HEK293 (cell line): ENCODE measurements around the gene SH3BP2.
A peak's percentile ranks its signal among the peaks of the same experiment; 100 is the strongest.

Experiments used
- CTCF ChIA-PET: fragments of 350-600 bp; formaldehyde crosslinking; extraction: SDS; loops from one replicate; lab custom pipeline; 2021; ENCODE audit warnings: antibody characterized with exemption; lab: Yijun Ruan, JAX
- POLR2A ChIA-PET: fragments of 300-600 bp; formaldehyde crosslinking; extraction: SDS; loops from one replicate; lab custom pipeline; 2020; ENCODE audit warnings: antibody characterized with exemption, inconsistent platforms; lab: Yijun Ruan, JAX
- H3K27ac ChIP-seq: fragments of 200-500 bp; sonication (Bioruptor generic); 2 replicates; pipeline ENCODE4 v1.5.1; 2014; ENCODE audit warnings: low read depth, low read length, control low read depth, inconsistent platforms; ENCODE audit errors: extremely low read depth
- H3K36me3 ChIP-seq, 2 experiments: fragments of 200-500 bp in 1 of 2; sonication (Bioruptor generic) in 1 of 2; 1 replicate in 1 of 2; 2 replicates in 1 of 2; pipeline ENCODE4 v1.5.1; 2014 to 2017; ENCODE audit warnings: inconsistent platforms in 2 of 2, low read length in 2 of 2; ENCODE audit not compliant: control insufficient read depth in 2 of 2, insufficient read depth in 1 of 2
- H3K4me1 ChIP-seq: fragments of 200-500 bp; sonication (Bioruptor generic); 2 replicates; pipeline ENCODE4 v1.5.1; 2014; ENCODE audit warnings: mild to moderate bottlenecking, low read length, inconsistent platforms; ENCODE audit not compliant: control insufficient read depth, insufficient read depth
- H3K4me3 ChIP-seq: 2 replicates; pipeline ENCODE4 v1.5.1; 2011; ENCODE audit warnings: low read depth, mild to moderate bottlenecking, control low read depth, low read length, moderate library complexity
- H3K9me3 ChIP-seq: fragments of 200-500 bp; sonication (Bioruptor generic); 2 replicates; pipeline ENCODE4 v1.5.1; 2014; ENCODE audit warnings: low read depth, low read length, inconsistent platforms; ENCODE audit not compliant: control insufficient read depth, insufficient read depth
- BCL6B ChIP-seq: fragments of 450-650 bp; formaldehyde crosslinking; IDR thresholded peaks from 2 replicates; pipeline ENCODE4 v1.5.1; 2017; ENCODE audit warnings: missing biosample characterization, missing genetic modification characterization
- GLI4 ChIP-seq: fragments of 450-650 bp; formaldehyde crosslinking; IDR thresholded peaks from 2 replicates; pipeline ENCODE4 v1.5.1; 2016; ENCODE audit warnings: missing biosample characterization, missing genetic modification characterization
- KLF1 ChIP-seq: fragments of 450-650 bp; formaldehyde crosslinking; IDR thresholded peaks from 2 replicates; pipeline ENCODE4 v1.5.1; 2016; ENCODE audit warnings: missing biosample characterization, missing genetic modification characterization
- PRDM1 ChIP-seq: fragments of 450-650 bp; formaldehyde crosslinking; IDR thresholded peaks from 2 replicates; pipeline ENCODE4; 2016; ENCODE audit warnings: missing biosample characterization, missing genetic modification characterization
- ZFP3 ChIP-seq: fragments of 450-650 bp; formaldehyde crosslinking; IDR thresholded peaks from 2 replicates; pipeline ENCODE4 v1.5.1; 2016; ENCODE audit warnings: low read depth, missing biosample characterization, missing genetic modification characterization
- ZIC2 ChIP-seq: fragments of 450-650 bp; formaldehyde crosslinking; IDR thresholded peaks from 2 replicates; pipeline ENCODE4 v1.5.1; 2016; ENCODE audit warnings: missing biosample characterization, missing genetic modification characterization
- ZNF155 ChIP-seq: fragments of 450-650 bp; formaldehyde crosslinking; IDR thresholded peaks from 2 replicates; pipeline ENCODE4 v1.5.1; 2016; ENCODE audit warnings: missing biosample characterization, missing genetic modification characterization
- ZNF223 ChIP-seq: fragments of 450-650 bp; formaldehyde crosslinking; IDR thresholded peaks from 2 replicates; pipeline ENCODE4 v1.5.1; 2016; ENCODE audit warnings: missing biosample characterization, missing genetic modification characterization
- ZNF600 ChIP-seq: fragments of 450-650 bp; formaldehyde crosslinking; IDR thresholded peaks from 2 replicates; pipeline ENCODE4 v1.5.1; 2016; ENCODE audit warnings: missing biosample characterization, missing genetic modification characterization
- ZNF776 ChIP-seq: fragments of 450-650 bp; formaldehyde crosslinking; IDR thresholded peaks from 2 replicates; pipeline ENCODE4 v1.5.0; 2017; ENCODE audit warnings: missing biosample characterization, missing genetic modification characterization, borderline replicate concordance
- ZNF830 ChIP-seq: fragments of 450-650 bp; IDR thresholded peaks from 2 replicates; pipeline ENCODE4 v1.5.0; 2018; ENCODE audit warnings: missing biosample characterization, missing genetic modification characterization, low read depth, mild to moderate bottlenecking, moderate library complexity
- ZNF837 ChIP-seq: fragments of 450-650 bp; formaldehyde crosslinking; IDR thresholded peaks from 2 replicates; pipeline ENCODE4 v1.5.1; 2016; ENCODE audit warnings: missing biosample characterization, missing genetic modification characterization
- TF ChIP-seq, protein P1 (sequence below): fragments of 450-650 bp; formaldehyde crosslinking; IDR thresholded peaks from 2 replicates; pipeline ENCODE4 v1.5.1; 2017; ENCODE audit warnings: missing biosample characterization, missing genetic modification characterization
- TF ChIP-seq, protein P2 (sequence below): fragments of 450-650 bp; formaldehyde crosslinking; IDR thresholded peaks from 2 replicates; pipeline ENCODE4 v1.5.1; 2017; ENCODE audit warnings: missing biosample characterization, missing genetic modification characterization

The SH3BP2 gene

GRCh38 chr4:2849267-2850152 lies 56.6 kb downstream of the SH3BP2 start:
- Histone ChIP-seq H3K4me3 (no peak overlapping the region), H3K9me3 (no peaks in the 10 kb centered on the region), H3K4me1 (no peaks in the 10 kb centered on the region), H3K27ac (no peak overlapping the region), H3K36me3 (peaks cover 0 to 11% of the 10 kb centered on the region in 2 experiments; a peak in 1 of 3 replicates)
- ChIA-PET POLR2A (no interaction called here), CTCF (no interaction called here)
- TF ChIP-seq GLI4 (tag by site-specific recombination): no peak
- TF ChIP-seq ZFP3 (tag by site-specific recombination): no peak
- TF ChIP-seq ZNF837: no peak
- TF ChIP-seq PRDM1 (tag by site-specific recombination): peak; percentile 35; the same call in 1 of the 2 replicates
- TF ChIP-seq, protein P1, sequence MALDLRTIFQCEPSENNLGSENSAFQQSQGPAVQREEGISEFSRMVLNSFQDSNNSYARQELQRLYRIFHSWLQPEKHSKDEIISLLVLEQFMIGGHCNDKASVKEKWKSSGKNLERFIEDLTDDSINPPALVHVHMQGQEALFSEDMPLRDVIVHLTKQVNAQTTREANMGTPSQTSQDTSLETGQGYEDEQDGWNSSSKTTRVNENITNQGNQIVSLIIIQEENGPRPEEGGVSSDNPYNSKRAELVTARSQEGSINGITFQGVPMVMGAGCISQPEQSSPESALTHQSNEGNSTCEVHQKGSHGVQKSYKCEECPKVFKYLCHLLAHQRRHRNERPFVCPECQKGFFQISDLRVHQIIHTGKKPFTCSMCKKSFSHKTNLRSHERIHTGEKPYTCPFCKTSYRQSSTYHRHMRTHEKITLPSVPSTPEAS (tag by site-specific recombination): no peak
- no peak for TF ChIP-seq ZNF830 (tag by site-specific recombination)
- TF ChIP-seq ZNF776 (tag by site-specific recombination): no peak
- TF ChIP-seq ZNF155 (tag by site-specific recombination): no peak
- no peak for TF ChIP-seq ZNF223 (tag by site-specific recombination)
- 0 out of 2 replicates have a peak, but pooled peaks have one; percentile 30 for TF ChIP-seq ZNF600 (tag by site-specific recombination)

GRCh38 chr4:2850966-2851798 lies 58.3 kb downstream of the SH3BP2 start:
- peak; percentile 88 for TF ChIP-seq BCL6B
- TF ChIP-seq, protein P2, sequence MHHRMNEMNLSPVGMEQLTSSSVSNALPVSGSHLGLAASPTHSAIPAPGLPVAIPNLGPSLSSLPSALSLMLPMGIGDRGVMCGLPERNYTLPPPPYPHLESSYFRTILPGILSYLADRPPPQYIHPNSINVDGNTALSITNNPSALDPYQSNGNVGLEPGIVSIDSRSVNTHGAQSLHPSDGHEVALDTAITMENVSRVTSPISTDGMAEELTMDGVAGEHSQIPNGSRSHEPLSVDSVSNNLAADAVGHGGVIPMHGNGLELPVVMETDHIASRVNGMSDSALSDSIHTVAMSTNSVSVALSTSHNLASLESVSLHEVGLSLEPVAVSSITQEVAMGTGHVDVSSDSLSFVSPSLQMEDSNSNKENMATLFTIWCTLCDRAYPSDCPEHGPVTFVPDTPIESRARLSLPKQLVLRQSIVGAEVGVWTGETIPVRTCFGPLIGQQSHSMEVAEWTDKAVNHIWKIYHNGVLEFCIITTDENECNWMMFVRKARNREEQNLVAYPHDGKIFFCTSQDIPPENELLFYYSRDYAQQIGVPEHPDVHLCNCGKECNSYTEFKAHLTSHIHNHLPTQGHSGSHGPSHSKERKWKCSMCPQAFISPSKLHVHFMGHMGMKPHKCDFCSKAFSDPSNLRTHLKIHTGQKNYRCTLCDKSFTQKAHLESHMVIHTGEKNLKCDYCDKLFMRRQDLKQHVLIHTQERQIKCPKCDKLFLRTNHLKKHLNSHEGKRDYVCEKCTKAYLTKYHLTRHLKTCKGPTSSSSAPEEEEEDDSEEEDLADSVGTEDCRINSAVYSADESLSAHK (tag by site-specific recombination): no peak
- TF ChIP-seq, all 188 proteins: peak for 1
- ChIA-PET CTCF (interaction anchor here (0.6 to 1.1 kb wide), 2 partner anchors 11 to 20 kb away, joined by 3 read pairs; no protein-coding TSS in a partner anchor), POLR2A (interaction anchor here (0.7 kb wide), 1 partner anchor 10 kb away, joined by 3 read pairs; no protein-coding TSS in a partner anchor)
- Histone ChIP-seq H3K9me3 (no peaks in the 10 kb centered on the region), H3K4me1 (peaks cover 6% of the 10 kb centered on the region; the same call in 1 of the 2 replicates), H3K27ac (no peak overlapping the region), H3K36me3 (peaks cover 0 to 16% of the 10 kb centered on the region in 2 experiments; a peak in 1 of 3 replicates), H3K4me3 (no peak overlapping the region)

DNA sequence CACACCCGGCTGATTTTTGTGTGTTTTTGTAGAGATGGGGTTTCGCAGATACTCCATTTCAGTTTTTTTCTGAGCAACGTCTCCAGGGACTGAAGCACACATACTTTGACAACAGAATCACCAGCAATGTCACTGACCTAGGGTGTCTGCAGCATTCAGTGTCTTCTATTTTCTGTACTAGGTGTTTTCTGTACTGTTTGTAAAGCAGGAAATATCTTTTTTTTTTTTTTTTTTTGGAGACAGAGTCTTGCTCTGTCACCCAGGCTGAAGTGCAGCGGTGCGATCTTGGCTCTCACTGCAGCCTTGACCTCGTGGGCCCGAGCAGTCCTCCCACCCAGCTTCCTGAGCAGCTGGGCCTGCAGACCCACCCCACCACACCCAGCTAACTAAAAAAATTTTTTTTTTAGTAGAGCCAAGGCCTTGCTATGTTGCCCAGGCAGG lies 59.6 kb downstream of the SH3BP2 start:
- no peak overlapping the region for H3K4me3 ChIP-seq
- H3K36me3 ChIP-seq: peaks cover 0 to 16% of the 10 kb centered on the region in 2 experiments; a peak in 1 of 3 replicates
- no peaks in the 10 kb centered on the region for H3K9me3 ChIP-seq
- CTCF ChIA-PET: no interaction called here
- no peak overlapping the region for H3K27ac ChIP-seq
- peaks cover 6% of the 10 kb centered on the region; the same call in 1 of the 2 replicates for H3K4me1 ChIP-seq
- TF ChIP-seq KLF1: peak; percentile 62
- TF ChIP-seq ZIC2: no peak
- POLR2A ChIA-PET: no interaction called here
